Measurements from ENCODE around the gene CRTAP.

DNA sequence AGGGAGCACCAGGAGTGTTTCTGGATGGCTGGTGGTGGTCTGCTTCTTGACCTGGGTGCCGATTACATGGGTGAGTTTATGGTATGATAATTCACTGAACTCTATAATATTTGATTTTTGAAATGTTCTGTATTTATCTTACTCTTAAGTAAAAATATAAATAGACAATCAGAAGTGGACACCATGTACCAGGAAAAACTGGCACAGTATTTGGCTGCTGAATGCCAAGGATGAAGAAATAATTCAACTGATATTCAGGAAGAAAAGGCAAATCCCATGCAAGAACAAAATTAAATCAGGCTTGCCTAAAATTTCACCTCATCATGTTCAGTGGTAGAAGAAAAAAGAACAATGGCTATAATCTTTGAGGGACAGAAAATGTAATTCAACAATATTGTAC lies 51.6 kb downstream of the CRTAP start:
- TF ChIP-seq POLR2A (IDR thresholded peaks at IDR 0.05): no peak
- TF ChIP-seq, protein P1, sequence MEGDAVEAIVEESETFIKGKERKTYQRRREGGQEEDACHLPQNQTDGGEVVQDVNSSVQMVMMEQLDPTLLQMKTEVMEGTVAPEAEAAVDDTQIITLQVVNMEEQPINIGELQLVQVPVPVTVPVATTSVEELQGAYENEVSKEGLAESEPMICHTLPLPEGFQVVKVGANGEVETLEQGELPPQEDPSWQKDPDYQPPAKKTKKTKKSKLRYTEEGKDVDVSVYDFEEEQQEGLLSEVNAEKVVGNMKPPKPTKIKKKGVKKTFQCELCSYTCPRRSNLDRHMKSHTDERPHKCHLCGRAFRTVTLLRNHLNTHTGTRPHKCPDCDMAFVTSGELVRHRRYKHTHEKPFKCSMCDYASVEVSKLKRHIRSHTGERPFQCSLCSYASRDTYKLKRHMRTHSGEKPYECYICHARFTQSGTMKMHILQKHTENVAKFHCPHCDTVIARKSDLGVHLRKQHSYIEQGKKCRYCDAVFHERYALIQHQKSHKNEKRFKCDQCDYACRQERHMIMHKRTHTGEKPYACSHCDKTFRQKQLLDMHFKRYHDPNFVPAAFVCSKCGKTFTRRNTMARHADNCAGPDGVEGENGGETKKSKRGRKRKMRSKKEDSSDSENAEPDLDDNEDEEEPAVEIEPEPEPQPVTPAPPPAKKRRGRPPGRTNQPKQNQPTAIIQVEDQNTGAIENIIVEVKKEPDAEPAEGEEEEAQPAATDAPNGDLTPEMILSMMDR (IDR thresholded peaks at IDR 0.05): no peak

Data from uterus (tissue), 2 donors.